ENCODE data around the gene TAF11L14. TPM values are rescaled to one million over a fixed set of nuclear protein-coding genes. Genes with fewer than 3 reads are reported as not detected.

TAF11L14 gene
- total RNA-seq, 2 experiments from 2014 or later = not detected

Other genes starting within 250 kb of the TAF11L14 start
- gene TAF11L2, start 136.2 kb upstream of the TAF11L14 start, total RNA-seq = not detected
- not detected for gene TAF11L3, start 116.1 kb upstream of the TAF11L14 start, total RNA-seq
- not detected for gene TAF11L4, start 112.7 kb upstream of the TAF11L14 start, total RNA-seq
- gene TAF11L5, start 109.2 kb upstream of the TAF11L14 start, total RNA-seq = not detected
- not detected for gene TAF11L6, start 105.8 kb upstream of the TAF11L14 start, total RNA-seq
- not detected for gene TAF11L7, start 48.7 kb upstream of the TAF11L14 start, total RNA-seq
- gene TAF11L8, start 43.5 kb upstream of the TAF11L14 start, total RNA-seq = not detected
- not detected for gene TAF11L9, start 40.1 kb upstream of the TAF11L14 start, total RNA-seq
- gene TAF11L10, start 36.6 kb upstream of the TAF11L14 start, total RNA-seq = not detected
- not detected for gene TAF11L11, start 30.3 kb upstream of the TAF11L14 start, total RNA-seq
- gene TAF11L12, start 24.1 kb upstream of the TAF11L14 start, total RNA-seq = not detected
- not detected for gene TAF11L13, start 2.4 kb upstream of the TAF11L14 start, total RNA-seq

Measured in activated naive CD4-positive, alpha-beta T cell treated with anti-CD3 and anti-CD28 coated beads for 36 hours (primary cell).